Esophagus mucosa (tissue), 1 donor: ENCODE results near the gene PFDN6. TPM values are rescaled to one million over a fixed set of nuclear protein-coding genes. Genes with fewer than 3 reads are reported as not detected.
A peak's percentile ranks its signal among the peaks of the same experiment; 100 is the strongest.
"Not testable (repeated sequence)": the region's sequence is repeated elsewhere in the genome, so short reads cannot be mapped to it uniquely, and the experiment has no call there.

Experiments used
- ATAC-seq: fragments of 200-7000 bp; cut with Tn5 transposase; one replicate; pipeline ENCODE4 v1.9.1; 2020
- total RNA-seq: library from RNA; stranded (reverse); gene quantifications from one replicate; pipeline ENCODE4 v1.2.4, GENCODE V29; 2023
- donor health status: DM: yes; HTN: yes; CAD: no.

The PFDN6 gene
- 39.9 TPM for total RNA-seq

- ATAC-seq = peak; percentile 88
These were observed at the start of gene PFDN6, which contains the start of gene WDR46 for GRCh38 chr6:33288921-33289783. Gene PFDN6, plus strand, starts transcription at chr6:33289601. Its CDS starts 256 bp downstream, at chr6:33289857. Gene WDR46, minus strand, starts transcription at chr6:33289239. Its CDS starts 69 bp downstream, at chr6:33289170.

- no peak for ATAC-seq
These were observed 47.4 kb upstream of the PFDN6 start for GRCh38 chr6:33241968-33242367.

- no peak for ATAC-seq
These were observed 45.9 kb upstream of the PFDN6 start for GRCh38 chr6:33243476-33243875.

GRCh38 chr6:33247977-33248642 is 41.3 kb upstream of the PFDN6 start:
- ATAC-seq = peak; percentile 75

GRCh38 chr6:33248643-33248931 is 40.8 kb upstream of the PFDN6 start:
- ATAC-seq = peak; percentile 4

GRCh38 chr6:33248932-33249731 is 40.3 kb upstream of the PFDN6 start:
- ATAC-seq = peak; percentile 96

- ATAC-seq = peak; percentile 1
These were observed 39.4 kb upstream of the PFDN6 start for GRCh38 chr6:33249732-33250630.

- ATAC-seq = no peak
These were observed 38.7 kb upstream of the PFDN6 start for GRCh38 chr6:33250731-33251130.

GRCh38 chr6:33251395-33252012 is 37.9 kb upstream of the PFDN6 start:
- no peak for ATAC-seq

- no peak for ATAC-seq
These were observed 36.6 kb upstream of the PFDN6 start for GRCh38 chr6:33252759-33253158.

- no peak for ATAC-seq
These were observed 34.8 kb upstream of the PFDN6 start for GRCh38 chr6:33254591-33254990.

GRCh38 chr6:33259032-33259431 is 30.4 kb upstream of the PFDN6 start:
- ATAC-seq = no peak

- not testable (repeated sequence) for ATAC-seq
These were observed 26.9 kb upstream of the PFDN6 start for GRCh38 chr6:33262490-33262889.

GRCh38 chr6:33264015-33264414 is 25.4 kb upstream of the PFDN6 start:
- no peak for ATAC-seq

GRCh38 chr6:33271117-33271467 is 18.3 kb upstream of the PFDN6 start:
- ATAC-seq = peak; percentile 22

GRCh38 chr6:33271468-33272274 is 17.7 kb upstream of the PFDN6 start, which contains the start of the genes RPS18 and VPS52:
Gene RPS18, plus strand, starts transcription at chr6:33272075. Its CDS starts 45 bp downstream, at chr6:33272120.
Gene VPS52, minus strand, starts transcription at chr6:33271876. Its CDS starts 201 bp downstream, at chr6:33271675.
- ATAC-seq = peak; percentile 86

GRCh38 chr6:33272275-33273128 is 16.9 kb upstream of the PFDN6 start:
- ATAC-seq = peak; percentile 1

GRCh38 chr6:33273129-33273923 is 16.1 kb upstream of the PFDN6 start:
- no peak for ATAC-seq
